HG03025 (cell line): Measurements from ENCODE around the gene TMEM196.

Source experiments
- ATAC-seq: cut with Tn5 transposase; IDR thresholded peaks from one replicate; pipeline ENCODE4 v1.9.1; 2021; ENCODE audit warnings: mild to moderate bottlenecking, moderate library complexity; ENCODE audit not compliant: unreplicated experiment, low FRiP score

Gene TMEM196

GRCh38 chr7:19772841-19773760 lies at the start of gene TMEM196:
TSS of gene TMEM196 (minus strand) at chr7:19773617. CDS start at chr7:19772696, 921 bp downstream.
- no peak for ATAC-seq

DNA sequence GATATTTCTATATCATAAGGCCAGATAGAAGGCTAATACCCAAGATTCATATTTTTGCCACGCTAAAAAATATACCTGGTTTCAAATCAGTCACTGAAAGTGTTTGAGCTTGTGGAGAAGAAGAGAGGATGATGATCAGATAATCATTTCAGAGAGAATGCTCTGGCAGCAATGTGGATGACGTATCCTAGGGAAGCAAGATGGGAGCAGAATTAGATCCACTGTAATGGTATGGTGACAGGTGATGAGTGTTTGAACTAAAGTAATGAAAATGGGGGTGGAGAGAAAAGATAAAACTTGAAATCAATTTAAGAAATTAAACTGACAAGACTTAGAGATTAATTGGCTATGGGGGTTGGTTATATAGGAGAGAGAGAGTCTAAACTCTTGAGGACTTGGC lies 42.7 kb upstream of the TMEM196 start:
- no peak for ATAC-seq

- ATAC-seq = no peak
These were observed 42.1 kb upstream of the TMEM196 start for GRCh38 chr7:19815546-19815945.

DNA sequence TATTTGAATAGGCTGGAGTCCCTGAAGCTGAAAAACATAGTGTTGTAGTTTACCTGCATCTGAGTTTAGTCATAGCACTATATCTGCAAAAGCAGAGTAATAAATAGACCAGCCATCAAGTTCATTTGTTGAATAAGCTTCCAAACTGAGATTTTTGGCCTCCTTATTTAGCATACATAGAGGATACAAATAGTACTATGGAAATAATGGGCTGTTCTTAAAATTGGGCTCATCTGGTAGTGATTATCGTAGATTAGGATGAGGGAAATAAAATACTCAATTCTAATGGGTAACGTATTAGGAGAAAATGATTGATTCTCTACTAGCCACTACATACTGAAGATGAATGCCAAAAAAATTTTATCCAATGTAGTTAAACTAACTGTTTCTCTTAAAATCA lies 41.4 kb upstream of the TMEM196 start:
- no peak for ATAC-seq

GRCh38 chr7:19811386-19811785 lies 38.0 kb upstream of the TMEM196 start:
- no peak for ATAC-seq

DNA sequence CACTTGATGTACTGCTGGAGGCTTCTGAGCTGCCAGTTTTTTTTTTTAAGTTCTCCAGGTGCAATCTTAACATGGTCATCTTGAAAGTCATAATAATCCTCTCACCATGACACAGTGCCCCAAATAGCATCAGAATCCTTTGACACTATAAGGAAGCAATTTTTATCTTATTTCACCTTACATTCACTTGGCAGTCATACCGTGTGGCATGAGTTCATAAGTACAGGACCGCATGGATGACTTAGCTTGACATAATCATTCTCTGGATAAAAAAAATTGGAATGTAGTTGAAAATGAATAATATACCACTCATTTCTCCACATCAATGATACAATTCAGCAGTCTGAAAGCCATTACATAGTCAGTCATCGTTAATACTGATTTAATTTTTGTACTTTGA lies 25.6 kb upstream of the TMEM196 start:
- no peak for ATAC-seq

GRCh38 chr7:19783541-19783940 lies 10.1 kb upstream of the TMEM196 start:
- no peak for ATAC-seq

- ATAC-seq = no peak
These were observed 3.6 kb upstream of the TMEM196 start for GRCh38 chr7:19776981-19777380.

DNA sequence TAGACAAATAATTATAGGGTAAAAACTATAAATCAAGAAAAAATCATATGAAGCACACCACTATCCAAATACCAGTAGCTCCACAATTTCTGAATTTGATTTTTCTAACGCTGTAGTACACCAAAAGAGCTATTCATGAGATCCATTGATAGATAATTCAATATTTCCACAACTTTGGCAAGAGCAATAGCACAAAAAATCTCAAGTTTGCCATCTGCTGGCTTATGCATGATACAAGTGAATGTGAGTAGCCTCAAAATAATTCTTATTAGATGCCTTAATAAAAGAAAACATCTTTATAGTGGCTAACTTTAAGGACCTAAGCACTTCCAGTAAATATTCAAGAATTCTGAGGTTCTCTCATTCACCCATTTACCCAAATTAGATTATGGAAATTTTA lies 2.2 kb upstream of the TMEM196 start:
- no peak for ATAC-seq

DNA sequence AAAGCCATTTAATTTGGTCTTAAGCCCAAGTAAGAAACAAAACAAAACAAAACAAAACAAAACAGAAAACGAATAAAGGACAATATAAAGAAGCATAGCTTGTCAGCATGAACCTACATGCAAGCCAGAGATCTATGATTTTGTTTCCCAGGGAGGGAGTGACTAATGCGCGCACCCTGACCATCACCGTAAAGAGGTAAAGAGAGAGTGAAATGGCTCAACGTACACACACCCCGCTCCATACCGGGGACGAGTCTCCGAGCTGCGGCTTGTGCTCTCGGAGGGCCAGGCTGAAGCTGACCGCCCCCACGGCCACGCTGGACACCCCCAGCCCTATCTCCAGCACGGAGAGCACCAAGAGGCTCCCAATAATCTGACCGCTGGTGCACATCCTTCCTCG lies 1.1 kb downstream of the TMEM196 start:
- ATAC-seq = no peak

- ATAC-seq = no peak
These were observed 10.8 kb downstream of the TMEM196 start for GRCh38 chr7:19762631-19763030.

DNA sequence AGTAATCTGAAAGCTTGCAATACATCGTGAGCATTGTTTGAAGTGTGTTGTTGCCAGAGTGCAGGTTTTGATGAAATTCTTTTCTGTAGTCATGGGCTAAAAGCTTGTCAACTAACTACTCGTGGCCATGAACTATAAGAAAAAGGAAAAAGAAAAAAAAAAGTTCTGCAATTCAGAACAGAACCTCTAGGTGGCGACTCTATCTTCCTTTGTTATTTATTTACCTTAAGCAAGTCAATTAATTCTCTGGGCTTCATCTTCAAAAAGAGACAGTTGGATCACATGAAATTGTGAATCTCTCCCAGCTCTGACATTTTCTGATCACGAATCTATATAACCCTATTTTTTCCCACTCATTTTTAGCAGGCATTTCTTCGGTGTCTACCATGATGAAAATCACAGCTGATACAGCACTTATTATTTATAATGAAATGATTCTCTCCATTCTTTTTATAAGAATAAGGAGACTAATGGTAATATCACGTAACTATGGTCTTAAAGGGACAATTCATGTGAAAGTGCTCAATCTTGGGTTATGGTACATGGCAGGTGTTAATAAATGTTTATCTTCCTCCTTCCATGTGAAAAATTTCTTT lies 18.8 kb downstream of the TMEM196 start:
- no peak for ATAC-seq

- ATAC-seq = no peak
These were observed 21.4 kb downstream of the TMEM196 start for GRCh38 chr7:19752020-19752419.

- ATAC-seq = no peak
These were observed 23.8 kb downstream of the TMEM196 start for GRCh38 chr7:19749658-19750057.

DNA sequence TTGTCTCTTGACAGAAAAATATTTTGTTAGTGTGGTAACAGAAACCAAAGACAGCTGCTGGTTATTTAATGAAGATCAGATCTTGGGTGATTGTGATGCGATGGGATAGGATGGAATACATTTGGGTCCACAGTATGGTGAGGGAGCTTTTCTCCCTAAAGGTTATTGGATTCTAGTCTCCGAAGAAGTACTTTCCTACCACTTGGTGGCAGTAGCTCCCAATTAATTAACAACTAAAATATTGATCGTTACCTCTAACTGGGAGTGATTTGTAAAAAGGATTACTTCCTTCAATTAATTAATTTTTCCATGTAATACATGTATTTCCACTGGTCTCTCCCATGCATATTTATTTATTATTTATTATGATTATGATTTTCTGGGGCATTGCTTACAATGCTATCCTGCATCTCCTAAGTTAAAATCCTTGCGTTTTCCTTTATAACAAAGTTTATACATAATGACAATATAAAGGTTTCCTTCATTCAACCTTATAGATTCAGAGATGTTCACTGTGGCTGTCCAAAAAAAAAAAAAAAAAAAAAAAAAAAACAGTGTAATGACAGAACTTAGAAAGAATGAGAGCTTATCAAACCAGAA lies 25.6 kb downstream of the TMEM196 start:
- no peak for ATAC-seq

- no peak for ATAC-seq
These were observed 29.3 kb downstream of the TMEM196 start for GRCh38 chr7:19744075-19744474.

- no peak for ATAC-seq
These were observed 44.7 kb downstream of the TMEM196 start for GRCh38 chr7:19728716-19729115.

GRCh38 chr7:19725770-19726169 lies 47.6 kb downstream of the TMEM196 start:
- no peak for ATAC-seq

GRCh38 chr7:19715499-19715898 lies 57.9 kb downstream of the TMEM196 start:
- no peak for ATAC-seq

DNA sequence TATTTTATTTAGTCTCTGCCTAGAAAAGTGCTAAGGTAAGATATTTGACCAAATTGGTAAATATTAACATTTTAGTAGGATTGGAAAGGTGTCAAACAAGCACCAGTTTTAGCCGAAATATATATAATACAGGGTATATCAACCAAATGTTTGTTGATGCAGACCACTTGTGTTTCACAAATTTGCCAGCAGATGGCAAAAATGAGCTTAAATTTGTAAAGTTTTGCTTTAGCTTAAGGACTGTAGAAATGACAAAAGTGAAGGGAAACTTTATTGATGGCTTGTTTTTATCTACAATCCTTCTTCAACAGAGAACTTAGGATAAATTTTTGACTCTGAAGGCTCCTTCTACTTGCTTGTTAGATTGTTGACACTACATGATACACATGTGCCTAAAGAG lies 59.7 kb downstream of the TMEM196 start:
- ATAC-seq = no peak

- ATAC-seq = no peak
These were observed 64.2 kb downstream of the TMEM196 start for GRCh38 chr7:19709249-19709578.
